ENCODE results near the gene SH2D5.

- no peak for TF ChIP-seq CTCF (IDR thresholded peaks at IDR 0.05; ENCODE audit: borderline replicate concordance, extremely low read depth, low read length, poor library complexity, severe bottlenecking)
- no peak for TF ChIP-seq EZH2 (IDR thresholded peaks at IDR 0.05; ENCODE audit: borderline replicate concordance, low read depth, low read length, severe bottlenecking)
These were observed 2.4 kb downstream of the SH2D5 start for GRCh38 chr1:20729990-20730689.
